NCI-H2107 (cell line): Measurements from ENCODE around the gene MYO1F.
"Not testable (repeated sequence)": the region's sequence is repeated elsewhere in the genome, so short reads cannot be mapped to it uniquely, and the experiment has no call there.

ENCODE experiments used
- DNase-seq: peaks from one replicate; lab custom pipeline; 2025; lab: John Stamatoyannopoulos, UW

Gene MYO1F

GRCh38 chr19:8577247-8577646 is at the start of gene MYO1F:
TSS of gene MYO1F (minus strand) at chr19:8577442. CDS start at chr19:8577309, 133 bp downstream.
- no peak for DNase-seq

DNA sequence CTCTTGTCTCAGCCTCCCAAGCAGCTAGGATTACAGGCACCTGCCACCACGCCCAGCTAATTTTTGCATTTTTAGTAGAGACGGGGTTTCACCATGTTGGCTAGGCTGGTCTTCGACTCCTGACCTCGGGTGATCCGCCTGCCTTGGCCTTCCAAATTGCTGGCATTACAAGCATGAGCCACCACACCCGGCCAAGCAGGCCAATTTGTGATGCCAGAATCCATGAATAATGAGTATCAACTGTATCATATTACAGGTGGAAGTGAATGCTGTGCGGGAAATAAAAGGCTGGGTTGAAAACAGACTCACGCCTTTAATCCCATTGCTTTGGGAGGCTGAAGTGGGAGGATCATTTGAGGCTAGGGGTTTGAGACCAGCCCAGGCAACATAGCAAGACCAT is 49.6 kb upstream of the MYO1F start:
- no peak for DNase-seq

GRCh38 chr19:8622886-8623285 is 45.6 kb upstream of the MYO1F start:
- DNase-seq, result not testable (repeated sequence)

GRCh38 chr19:8618751-8619150 is 41.5 kb upstream of the MYO1F start:
- no peak for DNase-seq

- DNase-seq, result no peak
Measured at GRCh38 chr19:8617984-8618383, 40.7 kb upstream of the MYO1F start.

DNA sequence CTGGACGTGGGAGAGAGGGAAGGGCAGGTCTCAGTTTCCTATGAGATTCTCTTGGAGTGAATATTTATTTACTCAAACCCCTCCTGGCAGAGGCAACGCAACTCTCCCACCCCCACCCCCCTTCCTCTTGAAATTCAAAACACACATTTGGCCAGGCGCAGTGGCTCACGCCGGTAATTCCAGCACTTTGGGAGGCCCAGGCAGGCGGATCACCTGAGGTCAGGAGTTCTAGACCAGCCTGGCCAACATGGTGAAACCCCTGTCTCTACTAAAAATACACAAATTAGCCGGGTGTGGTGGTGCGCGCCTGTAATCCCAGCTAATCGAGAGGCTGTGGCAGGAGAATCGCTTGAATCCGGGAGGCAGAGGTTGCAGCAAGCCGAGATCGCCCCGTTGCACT is 40.1 kb upstream of the MYO1F start:
- DNase-seq, result not testable (repeated sequence)

- no peak for DNase-seq
Measured at GRCh38 chr19:8616861-8617260, 39.6 kb upstream of the MYO1F start.

- DNase-seq, result no peak
Measured at GRCh38 chr19:8615813-8616596, 38.8 kb upstream of the MYO1F start.

DNA sequence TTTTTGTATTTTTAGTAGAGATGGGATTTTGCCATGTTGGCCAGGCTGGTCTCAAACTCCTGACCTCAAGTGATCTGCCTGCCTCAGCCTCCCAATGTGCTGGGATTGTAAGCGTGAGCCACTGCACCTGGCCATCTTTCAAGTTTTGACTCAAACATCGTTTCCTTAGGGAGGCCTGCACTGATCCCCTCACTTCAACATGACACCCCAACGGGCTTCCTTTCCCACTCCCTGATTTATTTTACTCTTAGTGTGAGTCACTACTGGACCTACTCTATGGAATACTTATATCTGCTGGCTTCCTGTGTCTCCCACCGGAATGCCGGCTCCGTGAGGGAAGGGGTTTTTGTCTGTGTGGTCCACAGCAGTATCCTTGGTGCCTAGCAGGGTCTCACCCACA is 37.8 kb upstream of the MYO1F start:
- no peak for DNase-seq

DNA sequence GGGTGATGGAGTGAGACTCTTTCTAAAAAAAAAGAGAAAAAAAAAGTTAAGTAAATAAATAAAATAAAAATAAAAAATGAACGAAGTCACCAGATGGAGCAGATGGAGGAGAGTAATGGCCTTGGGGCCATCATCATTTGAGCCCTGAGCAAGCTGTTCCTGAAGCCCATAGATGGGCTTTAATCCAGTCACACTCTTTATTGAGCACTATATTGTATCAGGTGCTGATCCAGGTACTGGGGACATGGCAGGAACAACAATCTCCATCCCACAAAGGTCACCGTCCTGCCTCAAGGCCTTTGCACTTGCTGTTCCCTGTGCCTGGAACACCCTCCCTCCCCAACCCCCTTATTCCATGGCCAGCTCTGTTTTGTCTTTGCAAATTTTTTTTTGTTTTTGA is 37.2 kb upstream of the MYO1F start:
- DNase-seq, result no peak

DNA sequence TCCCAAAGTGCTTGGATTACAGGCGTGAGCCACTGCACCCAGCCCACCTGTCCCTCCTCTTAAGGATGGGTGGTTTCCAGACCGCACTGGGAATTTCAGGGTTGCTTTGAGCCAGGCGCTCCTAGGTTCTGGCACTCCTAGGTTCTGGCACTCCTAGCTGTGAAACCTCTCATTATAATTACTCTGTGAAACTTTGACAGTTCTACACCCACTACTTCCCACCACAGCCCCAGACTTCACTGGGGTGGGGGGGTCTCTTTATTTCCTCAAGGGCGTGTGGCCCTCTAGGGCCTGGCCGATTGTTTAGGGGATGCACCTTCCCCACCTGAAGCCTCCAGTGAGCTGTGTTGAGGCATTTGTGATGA is 35.5 kb upstream of the MYO1F start:
- no peak for DNase-seq

DNA sequence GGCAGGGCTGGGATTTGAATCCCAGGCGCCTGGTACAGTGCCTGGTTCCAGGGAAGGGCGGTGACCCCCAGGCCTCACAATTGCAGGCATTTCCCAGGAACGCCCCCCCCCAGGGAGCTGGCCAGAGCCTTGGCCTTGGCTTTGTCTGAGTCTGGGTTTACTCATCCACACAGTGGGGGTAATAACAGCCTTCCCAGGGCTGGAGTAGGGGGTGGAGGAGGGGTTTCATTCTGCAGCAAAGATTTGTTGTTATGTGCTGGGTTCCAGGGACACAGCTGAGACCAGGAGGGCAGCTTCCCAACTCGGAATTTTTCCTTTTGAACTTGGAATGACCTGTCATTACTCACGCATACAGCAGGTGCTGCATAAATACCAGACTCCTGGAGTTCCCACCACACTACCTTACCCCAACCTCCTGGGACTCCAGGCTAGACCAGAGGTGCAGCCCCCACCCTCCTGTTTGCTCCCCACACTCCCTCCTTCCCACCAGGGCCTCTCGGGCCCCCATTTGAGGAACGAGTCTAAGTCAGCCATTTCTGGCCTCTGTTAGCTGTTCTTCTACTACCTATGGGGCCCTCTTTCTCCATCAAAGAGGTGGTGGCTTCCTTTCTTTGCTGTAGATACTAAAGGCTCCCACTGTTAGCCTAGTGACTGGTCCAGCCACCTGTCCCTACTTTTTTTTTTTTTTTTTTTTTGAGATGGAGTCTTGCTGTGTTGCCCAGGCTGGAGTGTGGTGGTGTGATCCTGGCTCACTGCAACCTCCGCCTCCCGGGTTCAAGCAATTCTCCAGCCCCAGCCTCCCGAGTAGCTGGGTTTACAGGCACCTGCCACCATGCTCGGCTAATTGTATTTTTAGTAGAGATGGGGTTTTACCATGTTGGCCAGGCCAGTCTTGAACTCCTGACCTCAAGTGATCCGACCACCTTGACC is 34.9 kb upstream of the MYO1F start:
- no peak for DNase-seq

DNA sequence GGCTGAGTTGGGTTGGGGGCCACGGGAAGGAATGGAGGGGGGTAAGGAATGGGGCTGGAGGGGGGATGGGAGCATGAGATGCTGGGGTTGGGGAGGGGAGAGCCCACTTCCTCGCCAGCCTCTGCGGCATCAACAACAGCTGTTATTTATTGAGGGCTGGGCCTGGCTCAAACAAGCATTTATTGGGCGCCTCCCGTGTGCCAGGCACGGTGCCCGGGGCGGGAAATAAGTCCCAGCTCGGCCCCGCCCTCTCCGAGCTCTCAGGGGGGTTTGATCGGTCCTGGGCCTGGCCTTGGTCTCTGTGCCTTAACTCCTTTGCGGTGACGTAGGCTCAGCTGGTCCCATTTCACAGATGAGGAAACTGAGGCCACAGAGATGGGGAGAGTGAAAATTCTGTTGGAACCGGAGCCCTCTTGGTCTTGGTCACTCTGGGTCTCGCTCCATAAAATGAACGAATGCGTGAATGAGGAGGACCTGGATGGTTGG is 34.2 kb upstream of the MYO1F start:
- DNase-seq, result no peak

- no peak for DNase-seq
Measured at GRCh38 chr19:8610936-8611300, 33.7 kb upstream of the MYO1F start.

DNA sequence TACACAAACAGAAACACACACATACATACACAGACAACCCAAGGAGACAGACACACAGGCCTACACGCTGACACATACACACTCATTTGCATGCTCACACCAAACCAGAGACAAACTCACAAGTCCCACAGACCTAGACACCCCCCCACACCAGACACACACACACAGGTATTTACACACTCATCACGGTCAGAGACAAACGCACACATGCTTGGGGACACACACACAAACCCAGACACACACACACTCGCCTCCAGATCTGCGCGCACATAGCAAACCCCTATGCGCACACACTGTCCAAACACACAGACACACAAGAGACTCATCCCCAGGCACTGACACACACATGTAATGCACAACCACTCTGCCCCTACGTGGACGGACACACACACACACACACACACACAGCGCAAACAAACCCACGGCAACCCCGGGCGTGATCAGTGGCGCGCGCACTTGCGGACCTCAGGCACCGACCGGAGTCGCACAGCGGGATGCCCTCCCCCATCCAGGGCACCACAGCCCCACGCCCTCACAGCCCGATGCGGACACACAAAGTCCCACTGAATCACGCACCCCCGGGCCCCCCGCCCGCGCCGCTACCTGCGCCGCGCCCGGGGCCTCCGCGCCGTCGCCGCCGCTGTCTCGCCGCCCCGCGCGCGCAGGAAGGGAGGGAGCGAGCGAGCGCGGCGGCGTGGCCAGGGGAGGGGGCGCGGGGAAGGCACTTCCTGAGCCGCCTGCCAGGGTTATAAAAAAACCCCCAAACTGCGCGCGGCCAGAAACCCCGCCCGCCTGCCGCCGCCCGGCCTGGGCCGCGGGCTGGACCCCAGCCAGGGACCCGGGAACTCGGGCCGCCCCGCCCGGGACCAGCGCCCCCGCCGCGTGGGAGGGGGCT is 33.0 kb upstream of the MYO1F start, which contains the start of gene ADAMTS10:
Gene ADAMTS10, minus strand, starts transcription at position 675 of the 895 bp plus-strand sequence. CDS start 5,005 bp downstream, outside the sequence.
- DNase-seq, result no peak

GRCh38 chr19:8609279-8610040 is 32.2 kb upstream of the MYO1F start:
- DNase-seq, result no peak

DNA sequence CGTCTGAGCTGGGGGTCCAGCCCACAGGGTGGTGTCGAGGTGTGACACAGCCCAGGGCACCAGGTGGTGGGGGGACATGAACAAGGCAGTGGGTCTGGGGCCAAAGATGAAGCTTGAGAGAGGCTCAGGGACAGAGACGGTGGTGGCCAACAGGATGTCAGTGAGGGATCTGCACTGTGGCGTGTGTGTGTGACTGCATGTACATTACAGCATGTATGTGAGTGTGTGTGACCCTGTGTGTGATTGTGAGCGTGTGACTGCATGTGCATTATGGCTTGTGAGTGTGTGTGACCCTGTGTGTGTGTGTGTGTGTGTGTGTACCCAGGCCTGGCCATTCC is 31.7 kb upstream of the MYO1F start:
- DNase-seq, result no peak

GRCh38 chr19:8607386-8607785 is 30.1 kb upstream of the MYO1F start:
- DNase-seq, result no peak

DNA sequence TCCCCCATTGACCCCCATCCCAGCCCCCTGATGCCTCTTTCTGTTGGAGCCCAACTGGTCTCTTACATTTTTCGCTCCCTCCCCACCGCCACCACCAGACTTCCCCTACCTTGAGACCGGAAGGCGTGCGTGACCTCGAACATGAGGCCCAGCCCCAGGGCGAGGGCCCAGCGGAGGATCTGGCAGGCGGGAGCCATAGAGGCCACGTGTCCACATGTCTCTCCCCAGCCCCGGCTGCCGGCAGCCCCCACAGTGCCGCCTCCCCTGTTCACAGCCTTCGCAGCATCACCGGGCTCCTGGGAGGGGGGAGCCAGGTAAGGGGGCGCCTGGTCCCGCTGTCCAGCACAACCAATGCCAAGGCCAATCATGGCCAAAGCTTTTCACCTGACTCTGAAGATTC is 28.3 kb upstream of the MYO1F start:
- DNase-seq, result no peak

DNA sequence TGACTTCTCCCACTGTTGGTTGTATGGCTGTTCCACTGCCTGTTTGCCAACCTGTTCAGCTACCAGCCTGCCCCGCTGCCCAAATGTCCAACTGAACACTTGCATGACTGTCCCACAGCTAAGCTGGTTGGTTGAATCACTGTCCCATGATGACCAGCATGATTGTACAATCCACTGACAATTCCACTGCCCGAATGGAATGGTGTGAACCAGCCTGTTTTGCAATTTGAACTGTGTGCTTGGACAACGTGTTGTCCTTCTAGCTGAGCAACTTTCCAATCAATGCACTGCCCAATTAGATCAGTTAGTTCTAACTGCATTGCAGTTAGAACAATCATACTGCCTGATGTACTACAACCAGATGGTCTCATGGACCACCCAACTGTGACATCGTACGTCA is 24.6 kb upstream of the MYO1F start:
- DNase-seq, result no peak

DNA sequence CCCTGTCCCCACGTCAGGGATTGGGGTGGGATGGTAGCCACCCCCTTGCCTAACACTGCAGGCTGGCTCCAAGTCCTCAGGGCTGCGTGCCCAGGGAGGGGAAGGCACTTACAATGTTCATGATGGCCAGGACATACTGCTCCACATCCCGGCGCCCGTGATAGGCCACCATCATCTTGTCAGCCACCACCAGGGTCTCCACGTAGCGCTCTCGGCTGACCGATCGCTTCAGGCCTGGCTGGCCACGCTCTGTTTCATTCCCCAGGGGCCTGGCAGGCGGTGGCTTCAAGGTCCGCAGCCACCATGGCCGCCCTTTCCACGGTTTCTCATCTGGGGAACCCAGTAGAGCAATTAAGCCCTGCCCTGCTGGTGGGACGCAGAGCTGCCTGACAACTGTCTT is 23.6 kb upstream of the MYO1F start:
- no peak for DNase-seq
